Psoas muscle (tissue), 8 donors: ENCODE results near the gene RNASEH2B. TPM values are rescaled to one million over a fixed set of nuclear protein-coding genes. Genes with fewer than 3 reads are reported as not detected.
A peak's percentile ranks its signal among the peaks of the same experiment; 100 is the strongest.

Experiments
- ATAC-seq, 4 donors: fragments of 200-7000 bp; cut with Tn5 transposase; one replicate each; pipeline ENCODE4 v1.9.1; 2020; ENCODE audit warnings: moderate library complexity in 3 of 4, mild to moderate bottlenecking in 2 of 4
- DNase-seq, 2 donors: peaks; one replicate each; pipeline ENCODE4 v3.0.0-alpha.2; 2020
- H3K27ac ChIP-seq: fragments of 200-600 bp; one replicate; pipeline ENCODE4 v1.8.0; 2022
- H3K27me3 ChIP-seq, 3 donors: fragments of 200-600 bp in 1 of 3; one replicate each; pipeline versions ENCODE4 v1.6.1 to v1.8.0; 2013 to 2022; ENCODE audit warnings: low read length in 2 of 3, mild to moderate bottlenecking in 2 of 3, moderate library complexity in 1 of 3; ENCODE audit not compliant: insufficient read depth in 3 of 3
- H3K36me3 ChIP-seq, 2 donors: fragments of 200-600 bp in 1 of 2; one replicate each; pipeline versions ENCODE4 v1.6.1 to v1.8.0; 2013 to 2022; ENCODE audit warnings: low read depth in 1 of 2, mild to moderate bottlenecking in 1 of 2, moderate library complexity in 1 of 2; ENCODE audit not compliant: insufficient read depth in 1 of 2
- H3K4me1 ChIP-seq: fragments of 200-600 bp; one replicate; pipeline ENCODE4 v1.8.0; 2022
- H3K4me3 ChIP-seq: fragments of 200-600 bp; one replicate; pipeline ENCODE4 v1.8.0; 2022; ENCODE audit warnings: mild to moderate bottlenecking
- H3K9me3 ChIP-seq: fragments of 200-600 bp; one replicate; pipeline ENCODE4 v1.8.0; 2022
- WGBS, 3 donors: extraction: QIAGEN DNeasy Blood & Tissue Kit; methylation state at CpG; one replicate each; pipeline versions ENCODE4 v1.1.6 to v1.1.7; 2013; 5-methylcytosine and 5-hydroxymethylcytosine counted together
- intact Hi-C, 2 donors: fragments of 100-400 bp; cut with DNase I; formaldehyde crosslinking; loops; one replicate each; pipeline versions ENCODE4 v1.11.0 to v1.14.2; 2022
- polyA plus RNA-seq, 3 donors: library from polyadenylated mRNA; stranded (reverse); fragments of 200-250 nt; gene quantifications; one replicate each; pipeline ENCODE4 v1.2.3, GENCODE V29; 2013
- total RNA-seq, 4 donors: library from RNA; stranded (reverse); fragmentation: NEBNext Ultra II Directional in 2 of 4; extraction: Animal tissue kit (Norgen Biotek cat#: 25700) in 2 of 4; gene quantifications; one replicate each; pipeline versions ENCODE4 v1.2.1 to v1.2.4, GENCODE V29; 2021 to 2023
- TF ChIP-seq, protein P1 (sequence below): fragments of 200-600 bp; IDR thresholded peaks from one replicate; pipeline ENCODE4 v1.8.0; 2022; ENCODE audit warnings: antibody characterized with exemption
- donor health status: healthy with polysubstance abuse.
- donor health status: DM: no; HTN: no; CAD: no; lungs with moderate emphysema.
- donor health status: Bipolar disorder and iron deficiency.
- donor health status: healthy.
- donor health status: DM: yes; HTN: yes; CAD: no.
- donor health status: DM: no; HTN: no; CAD: no.
- donor health status: DM: no; HTN: no; CAD: no.
- donor health status: DM: yes; HTN: yes; CAD: no.

Gene RNASEH2B
- total and polyA plus RNA-seq, 7 donors, result 10.6 to 20.7 (median 16.7) TPM

DNA sequence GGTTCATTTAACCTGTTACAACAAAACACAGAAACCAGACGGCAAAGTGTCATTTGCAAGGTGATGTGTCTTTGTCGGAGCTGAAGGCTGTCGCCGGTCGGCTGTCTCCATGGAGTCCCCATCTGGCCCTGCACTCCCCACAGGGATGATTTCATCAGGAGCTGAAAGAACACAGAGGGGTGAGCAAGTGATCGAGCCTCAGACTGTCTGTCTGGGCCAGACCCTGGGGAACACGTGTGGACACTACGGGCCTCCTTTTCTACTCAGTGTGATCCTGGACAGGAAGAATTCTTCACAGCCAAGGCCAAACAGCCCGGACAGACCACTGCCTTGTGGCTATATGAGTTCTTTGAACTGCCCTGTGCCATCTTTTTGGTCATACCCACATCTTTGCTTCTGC, 85.1 kb downstream of the RNASEH2B start:
- no peak overlapping the region for H3K4me3 ChIP-seq
- H3K27ac ChIP-seq, result no peak overlapping the region
- TF ChIP-seq, protein P1, sequence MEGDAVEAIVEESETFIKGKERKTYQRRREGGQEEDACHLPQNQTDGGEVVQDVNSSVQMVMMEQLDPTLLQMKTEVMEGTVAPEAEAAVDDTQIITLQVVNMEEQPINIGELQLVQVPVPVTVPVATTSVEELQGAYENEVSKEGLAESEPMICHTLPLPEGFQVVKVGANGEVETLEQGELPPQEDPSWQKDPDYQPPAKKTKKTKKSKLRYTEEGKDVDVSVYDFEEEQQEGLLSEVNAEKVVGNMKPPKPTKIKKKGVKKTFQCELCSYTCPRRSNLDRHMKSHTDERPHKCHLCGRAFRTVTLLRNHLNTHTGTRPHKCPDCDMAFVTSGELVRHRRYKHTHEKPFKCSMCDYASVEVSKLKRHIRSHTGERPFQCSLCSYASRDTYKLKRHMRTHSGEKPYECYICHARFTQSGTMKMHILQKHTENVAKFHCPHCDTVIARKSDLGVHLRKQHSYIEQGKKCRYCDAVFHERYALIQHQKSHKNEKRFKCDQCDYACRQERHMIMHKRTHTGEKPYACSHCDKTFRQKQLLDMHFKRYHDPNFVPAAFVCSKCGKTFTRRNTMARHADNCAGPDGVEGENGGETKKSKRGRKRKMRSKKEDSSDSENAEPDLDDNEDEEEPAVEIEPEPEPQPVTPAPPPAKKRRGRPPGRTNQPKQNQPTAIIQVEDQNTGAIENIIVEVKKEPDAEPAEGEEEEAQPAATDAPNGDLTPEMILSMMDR, result no peak
- no peaks in the 10 kb centered on the region for H3K9me3 ChIP-seq
- WGBS, 3 donors, result 52 to 63% (median 63%) methylated on average over 9 of the region's 9 CpGs
- no peaks in the 10 kb centered on the region for H3K27me3 ChIP-seq
- H3K36me3 ChIP-seq, result no peaks in the 10 kb centered on the region
- intact Hi-C loops, result no loop called here
- ATAC-seq (peak in 3 of 4 donors; percentile 24 to 57 (median 43)), DNase-seq (peak in 1 of 2 donors; percentile 67)
- H3K4me1 ChIP-seq, result no peaks in the 10 kb centered on the region

DNA sequence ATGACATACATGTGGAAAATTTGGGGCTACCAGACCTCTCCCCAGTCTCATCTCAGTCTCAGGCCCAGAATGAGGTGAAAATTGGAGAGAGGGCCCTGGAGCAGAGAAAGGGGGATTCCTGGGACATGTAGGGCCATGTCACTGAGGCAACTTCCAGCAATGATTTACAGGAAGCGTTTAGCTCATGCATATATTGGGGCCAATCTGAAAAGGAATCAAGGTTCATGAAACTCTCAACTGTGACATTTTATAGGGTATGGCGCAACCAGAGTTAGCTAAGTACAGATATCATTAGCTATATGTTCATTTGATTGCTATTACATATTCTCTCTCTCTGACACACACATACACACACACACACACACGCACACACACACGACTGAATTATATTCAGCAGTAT, 86.3 kb downstream of the RNASEH2B start:
- H3K9me3 ChIP-seq, result no peaks in the 10 kb centered on the region
- no peak for ATAC-seq

DNA sequence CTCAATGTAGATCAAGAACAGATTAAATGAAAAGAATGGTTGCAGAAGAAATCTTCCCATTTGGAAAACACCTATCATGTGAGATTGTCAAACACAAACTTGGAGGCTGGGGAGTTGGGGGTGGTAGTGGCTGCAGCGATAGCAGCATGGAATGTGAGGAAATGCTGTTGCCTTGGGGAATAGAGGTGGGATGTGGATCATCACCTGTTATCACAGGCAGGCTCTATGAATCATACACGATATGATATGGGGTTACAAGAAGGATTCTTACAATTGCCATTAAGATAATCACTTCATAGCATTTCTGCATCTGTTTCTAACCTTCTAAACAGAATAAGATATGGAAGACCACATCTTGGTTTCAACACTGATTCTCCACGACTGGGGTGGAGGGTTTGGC, 88.7 kb downstream of the RNASEH2B start:
- Histone ChIP-seq H3K27me3 (no peaks in the 10 kb centered on the region), H3K36me3 (no peaks in the 10 kb centered on the region), H3K4me3 (no peak overlapping the region), H3K9me3 (no peaks in the 10 kb centered on the region), H3K4me1 (no peaks in the 10 kb centered on the region), H3K27ac (no peak overlapping the region)
- TF ChIP-seq, protein P1, result no peak
- intact Hi-C loops, result no loop called here
- 86 to 91% (median 89%) methylated on average over 3 of the region's 3 CpGs for WGBS, 3 donors
- DNase-seq, result no peak
- ATAC-seq, result no peak

More for the DNA sequence above, 86.3 kb downstream of the RNASEH2B start:
- no peak overlapping the region for H3K4me3 ChIP-seq
- no peaks in the 10 kb centered on the region for H3K36me3 ChIP-seq
- TF ChIP-seq, protein P1, result no peak
- no peaks in the 10 kb centered on the region for H3K4me1 ChIP-seq
- no peaks in the 10 kb centered on the region for H3K27me3 ChIP-seq
- intact Hi-C loops, result no loop called here
- WGBS, 3 donors, result 84 to 89% (median 89%) methylated on average over 4 of the region's 4 CpGs
- no peak for DNase-seq
- no peak overlapping the region for H3K27ac ChIP-seq

DNA sequence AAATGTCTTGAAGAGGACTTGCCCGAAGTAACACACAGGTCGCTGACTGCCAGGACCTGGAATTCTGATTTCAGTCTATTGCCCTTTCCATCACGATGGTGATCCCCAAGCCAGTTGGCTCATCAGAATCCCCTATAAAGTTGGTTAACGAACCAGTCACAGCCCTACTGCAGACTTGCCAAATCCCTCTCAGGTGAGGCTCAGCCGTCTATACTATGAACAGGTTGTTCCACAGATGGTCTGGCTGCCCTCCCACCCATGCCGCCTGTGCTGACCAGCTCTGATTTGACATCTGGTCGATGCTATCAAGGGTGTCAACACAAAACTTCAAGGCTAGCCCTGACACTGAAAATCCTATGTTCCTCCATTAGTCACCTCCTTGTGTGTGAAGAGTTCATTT, 90.0 kb downstream of the RNASEH2B start:
- Histone ChIP-seq H3K4me3 (no peak overlapping the region), H3K27ac (no peak overlapping the region), H3K9me3 (no peaks in the 10 kb centered on the region), H3K36me3 (no peaks in the 10 kb centered on the region), H3K4me1 (no peaks in the 10 kb centered on the region), H3K27me3 (peaks cover 0 to 2% (median 0%) of the 10 kb centered on the region in 3 donors)
- intact Hi-C loops, result no loop called here
- DNase-seq, result no peak
- 81 to 89% (median 84%) methylated on average over 7 of the region's 7 CpGs for WGBS, 3 donors
- TF ChIP-seq, protein P1, result no peak
- ATAC-seq, result no peak

DNA sequence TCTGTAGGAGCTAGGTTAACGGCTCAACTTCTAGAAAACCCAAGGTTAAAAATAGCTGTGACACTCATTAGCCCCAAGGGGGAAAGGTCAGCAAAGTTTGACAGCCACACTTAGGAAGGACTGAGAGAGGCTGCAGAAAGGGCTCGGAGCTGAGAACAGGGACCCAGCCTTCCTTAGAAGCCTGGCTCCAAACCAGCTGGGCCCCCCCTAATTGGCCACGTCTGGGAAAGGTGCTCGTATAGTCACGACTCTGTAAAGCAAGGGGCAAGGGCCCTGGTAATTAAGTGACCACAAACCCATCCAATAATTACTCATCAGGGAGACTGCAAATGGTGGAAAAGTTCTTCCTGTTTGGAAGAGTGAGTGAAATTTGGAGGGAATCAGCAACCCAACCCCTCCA, 90.5 kb downstream of the RNASEH2B start:
- DNase-seq (no peak), ATAC-seq (peak in 1 of 4 donors; percentile 9)
- no peaks in the 10 kb centered on the region for H3K36me3 ChIP-seq
- H3K9me3 ChIP-seq, result no peaks in the 10 kb centered on the region
- no peak overlapping the region for H3K4me3 ChIP-seq
- TF ChIP-seq, protein P1, result no peak
- H3K4me1 ChIP-seq, result no peaks in the 10 kb centered on the region
- 34 to 43% (median 36%) methylated on average over 5 of the region's 5 CpGs for WGBS, 3 donors
- intact Hi-C loops, result no loop called here
- H3K27ac ChIP-seq, result no peak overlapping the region
- H3K27me3 ChIP-seq, result peaks cover 0 to 2% (median 0%) of the 10 kb centered on the region in 3 donors
